A549 (cell line): Measurements from ENCODE around the gene SPATA46.

Source experiments
- FOXS1 ChIP-seq: fragments of 250-450 bp; sonication (Bioruptor Pico); IDR thresholded peaks from 2 replicates; pipeline ENCODE4 v1.5.0; 2020; ENCODE audit warnings: mild to moderate bottlenecking, moderate library complexity
- HDAC2 ChIP-seq: fragments of 200-600 bp; sonication (generic); IDR thresholded peaks from 2 replicates; pipeline ENCODE4 v1.6.1; 2016
- JUN ChIP-seq, 2 experiments: fragments of >200 bp; sonication (Bioruptor Twin); formaldehyde crosslinking; IDR thresholded peaks; 2 replicates in 1 of 2; 3 replicates in 1 of 2; pipeline ENCODE4 v1.6.1; 2016 to 2017
- JUNB ChIP-seq: fragments of >200 bp; sonication (Bioruptor Twin); formaldehyde crosslinking; IDR thresholded peaks from 2 replicates; pipeline ENCODE4 v1.6.1; 2016
- POLR2A ChIP-seq: IDR thresholded peaks from 2 replicates; pipeline ENCODE4 v1.6.1; 2012; ENCODE audit warnings: mild to moderate bottlenecking, low read length
- RAD21 ChIP-seq, 2 experiments: fragments of >200 bp in 1 of 2; sonication (Bioruptor Twin) in 1 of 2; formaldehyde crosslinking in 1 of 2; IDR thresholded peaks in 1 of 2; conservative IDR thresholded peaks in 1 of 2; 2 replicates in 1 of 2; 3 replicates in 1 of 2; pipeline ENCODE4 v1.6.1; 2012 to 2018; ENCODE audit warnings: inconsistent platforms in 1 of 2
- TF ChIP-seq, protein P1 (sequence below): fragments of 200-600 bp; sonication (generic); IDR thresholded peaks from 2 replicates; pipeline ENCODE4 v1.6.1; 2016; ENCODE audit warnings: antibody characterized with exemption, mild to moderate bottlenecking, moderate library complexity
- TF ChIP-seq, protein P2 (sequence below): fragments of >200 bp; sonication (Bioruptor Twin); formaldehyde crosslinking; IDR thresholded peaks from 3 replicates; pipeline ENCODE4 v1.5.1; 2016
- TF ChIP-seq, protein P3 (sequence below): fragments of 450-650 bp; IDR thresholded peaks from 2 replicates; pipeline ENCODE4 v1.6.1; 2014; ENCODE audit warnings: antibody characterized with exemption

DNA sequence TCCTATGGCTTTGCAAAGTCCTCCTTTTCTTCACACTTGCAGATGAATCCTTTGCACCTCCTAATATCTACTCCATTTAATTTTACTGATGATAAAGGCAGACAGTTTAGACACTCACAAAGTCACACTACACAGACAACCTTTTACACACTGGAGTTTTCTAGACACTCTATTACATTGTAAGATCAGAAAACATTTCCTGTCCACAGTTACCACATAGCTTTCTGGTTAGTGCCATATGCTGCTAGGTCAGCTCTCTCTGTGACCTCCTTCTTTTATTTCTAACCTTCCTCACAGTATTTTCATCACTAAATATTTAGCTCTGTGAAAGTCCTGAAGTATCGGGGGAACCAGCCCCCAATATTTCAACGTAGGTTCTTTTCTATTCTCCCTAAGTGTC, 30.2 kb upstream of the SPATA46 start:
- TF ChIP-seq JUNB (no peak), POLR2A (no peak), RAD21 (conservative IDR thresholded peaks at IDR 0.05 in 1 of 2, IDR thresholded peaks at IDR 0.05 in 1 of 2) (no peak), HDAC2 (no peak), FOXS1 (CRISPR knock-in tag) (no peak), JUN (IDR thresholded peaks at IDR 0.05) (no peak)
- TF ChIP-seq, protein P1, sequence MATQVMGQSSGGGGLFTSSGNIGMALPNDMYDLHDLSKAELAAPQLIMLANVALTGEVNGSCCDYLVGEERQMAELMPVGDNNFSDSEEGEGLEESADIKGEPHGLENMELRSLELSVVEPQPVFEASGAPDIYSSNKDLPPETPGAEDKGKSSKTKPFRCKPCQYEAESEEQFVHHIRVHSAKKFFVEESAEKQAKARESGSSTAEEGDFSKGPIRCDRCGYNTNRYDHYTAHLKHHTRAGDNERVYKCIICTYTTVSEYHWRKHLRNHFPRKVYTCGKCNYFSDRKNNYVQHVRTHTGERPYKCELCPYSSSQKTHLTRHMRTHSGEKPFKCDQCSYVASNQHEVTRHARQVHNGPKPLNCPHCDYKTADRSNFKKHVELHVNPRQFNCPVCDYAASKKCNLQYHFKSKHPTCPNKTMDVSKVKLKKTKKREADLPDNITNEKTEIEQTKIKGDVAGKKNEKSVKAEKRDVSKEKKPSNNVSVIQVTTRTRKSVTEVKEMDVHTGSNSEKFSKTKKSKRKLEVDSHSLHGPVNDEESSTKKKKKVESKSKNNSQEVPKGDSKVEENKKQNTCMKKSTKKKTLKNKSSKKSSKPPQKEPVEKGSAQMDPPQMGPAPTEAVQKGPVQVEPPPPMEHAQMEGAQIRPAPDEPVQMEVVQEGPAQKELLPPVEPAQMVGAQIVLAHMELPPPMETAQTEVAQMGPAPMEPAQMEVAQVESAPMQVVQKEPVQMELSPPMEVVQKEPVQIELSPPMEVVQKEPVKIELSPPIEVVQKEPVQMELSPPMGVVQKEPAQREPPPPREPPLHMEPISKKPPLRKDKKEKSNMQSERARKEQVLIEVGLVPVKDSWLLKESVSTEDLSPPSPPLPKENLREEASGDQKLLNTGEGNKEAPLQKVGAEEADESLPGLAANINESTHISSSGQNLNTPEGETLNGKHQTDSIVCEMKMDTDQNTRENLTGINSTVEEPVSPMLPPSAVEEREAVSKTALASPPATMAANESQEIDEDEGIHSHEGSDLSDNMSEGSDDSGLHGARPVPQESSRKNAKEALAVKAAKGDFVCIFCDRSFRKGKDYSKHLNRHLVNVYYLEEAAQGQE = no peak
- TF ChIP-seq, protein P2, sequence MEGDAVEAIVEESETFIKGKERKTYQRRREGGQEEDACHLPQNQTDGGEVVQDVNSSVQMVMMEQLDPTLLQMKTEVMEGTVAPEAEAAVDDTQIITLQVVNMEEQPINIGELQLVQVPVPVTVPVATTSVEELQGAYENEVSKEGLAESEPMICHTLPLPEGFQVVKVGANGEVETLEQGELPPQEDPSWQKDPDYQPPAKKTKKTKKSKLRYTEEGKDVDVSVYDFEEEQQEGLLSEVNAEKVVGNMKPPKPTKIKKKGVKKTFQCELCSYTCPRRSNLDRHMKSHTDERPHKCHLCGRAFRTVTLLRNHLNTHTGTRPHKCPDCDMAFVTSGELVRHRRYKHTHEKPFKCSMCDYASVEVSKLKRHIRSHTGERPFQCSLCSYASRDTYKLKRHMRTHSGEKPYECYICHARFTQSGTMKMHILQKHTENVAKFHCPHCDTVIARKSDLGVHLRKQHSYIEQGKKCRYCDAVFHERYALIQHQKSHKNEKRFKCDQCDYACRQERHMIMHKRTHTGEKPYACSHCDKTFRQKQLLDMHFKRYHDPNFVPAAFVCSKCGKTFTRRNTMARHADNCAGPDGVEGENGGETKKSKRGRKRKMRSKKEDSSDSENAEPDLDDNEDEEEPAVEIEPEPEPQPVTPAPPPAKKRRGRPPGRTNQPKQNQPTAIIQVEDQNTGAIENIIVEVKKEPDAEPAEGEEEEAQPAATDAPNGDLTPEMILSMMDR = no peak
- TF ChIP-seq, protein P3, sequence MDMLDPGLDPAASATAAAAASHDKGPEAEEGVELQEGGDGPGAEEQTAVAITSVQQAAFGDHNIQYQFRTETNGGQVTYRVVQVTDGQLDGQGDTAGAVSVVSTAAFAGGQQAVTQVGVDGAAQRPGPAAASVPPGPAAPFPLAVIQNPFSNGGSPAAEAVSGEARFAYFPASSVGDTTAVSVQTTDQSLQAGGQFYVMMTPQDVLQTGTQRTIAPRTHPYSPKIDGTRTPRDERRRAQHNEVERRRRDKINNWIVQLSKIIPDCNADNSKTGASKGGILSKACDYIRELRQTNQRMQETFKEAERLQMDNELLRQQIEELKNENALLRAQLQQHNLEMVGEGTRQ = no peak
